PC-3 (cell line): ENCODE data around the gene LYL1. TPM values are rescaled to one million over a fixed set of nuclear protein-coding genes. Genes with fewer than 3 reads are reported as not detected.
A peak's percentile ranks its signal among the peaks of the same experiment; 100 is the strongest.

Source experiments
- ATAC-seq: fragments of 200-7000 bp; cut with Tn5 transposase; 2 replicates; pipeline ENCODE4 v1.9.1; 2020; ENCODE audit warnings: mild to moderate bottlenecking, moderate library complexity
- BruUV-seq: library from RNA; stranded (reverse); fragments of 400-500 nt; replicated peaks from 2 replicates; lab custom pipeline; 2021; lab: Mats Ljungman, UMichigan
- CTCF ChIA-PET: fragments of 300-600 bp; sonication (Branson Sonifier 250); formaldehyde crosslinking; loops from one replicate; lab custom pipeline; 2022; ENCODE audit warnings: antibody characterized with exemption; lab: Charles Lee
- POLR2A ChIA-PET: fragments of 300-600 bp; sonication (Branson Sonifier 250); formaldehyde crosslinking; loops from one replicate; lab custom pipeline; 2022; ENCODE audit warnings: antibody characterized with exemption; ENCODE audit not compliant: unreplicated experiment; lab: Charles Lee
- DNase-seq: peaks from one replicate; pipeline ENCODE4 v3.0.0-alpha.2; 2015
- H2AFZ ChIP-seq: fragments of 300-600 bp; sonication (generic); 2 replicates; pipeline ENCODE4 v1.6.0; 2016; ENCODE audit warnings: antibody characterized with exemption, low read length
- H3F3A ChIP-seq: fragments of 300-600 bp; sonication (generic); one replicate; pipeline ENCODE4 v1.6.0; 2017; ENCODE audit warnings: antibody characterized with exemption, low read length, control low read depth, mild to moderate bottlenecking; ENCODE audit not compliant: unreplicated experiment
- H3K27ac ChIP-seq: fragments of 300-600 bp; sonication (generic); 2 replicates; pipeline ENCODE4 v1.5.1; 2016; ENCODE audit warnings: mild to moderate bottlenecking, low read length
- H3K27me3 ChIP-seq: fragments of 300-600 bp; sonication (generic); 2 replicates; pipeline ENCODE4 v1.6.1; 2016; ENCODE audit warnings: low read length, mixed read lengths
- H3K36me3 ChIP-seq: fragments of 300-600 bp; sonication (generic); 2 replicates; pipeline ENCODE4 v1.6.1; 2016; ENCODE audit warnings: low read depth, mixed run types, low read length, mixed read lengths
- H3K4me1 ChIP-seq: fragments of 300-600 bp; sonication (generic); 2 replicates; pipeline ENCODE4 v1.5.1; 2016; ENCODE audit warnings: low read length; ENCODE audit not compliant: insufficient read depth
- H3K4me2 ChIP-seq: fragments of 300-600 bp; sonication (generic); 2 replicates; pipeline ENCODE4 v1.6.0; 2016; ENCODE audit warnings: low read length
- H3K4me3 ChIP-seq: fragments of 300-600 bp; sonication (generic); 2 replicates; pipeline ENCODE4 v1.5.1; 2016; ENCODE audit warnings: mild to moderate bottlenecking, low read length, mixed read lengths
- H3K79me2 ChIP-seq: fragments of 300-600 bp; sonication (generic); 2 replicates; pipeline ENCODE4 v1.6.1; 2017; ENCODE audit warnings: low read length, mixed read lengths
- H3K9ac ChIP-seq: fragments of 300-600 bp; sonication (generic); 2 replicates; pipeline ENCODE4 v1.6.0; 2016; ENCODE audit warnings: mild to moderate bottlenecking, low read length
- H3K9me2 ChIP-seq: fragments of 300-600 bp; sonication (generic); replicated peaks from 2 replicates; pipeline ENCODE4 v1.6.1; 2016; ENCODE audit warnings: mixed run types, low read length, mixed read lengths
- H3K9me3 ChIP-seq: fragments of 300-600 bp; sonication (generic); 2 replicates; pipeline ENCODE4 v1.6.1; 2016; ENCODE audit warnings: low read length, mixed read lengths
- H4K20me1 ChIP-seq: fragments of 300-600 bp; sonication (generic); 2 replicates; pipeline ENCODE4 v1.6.1; 2016; ENCODE audit warnings: low read length, mixed read lengths
- EZH2 ChIP-seq: fragments of 300-600 bp; sonication (generic); IDR thresholded peaks from one replicate; pipeline ENCODE4 v1.6.1; 2017; ENCODE audit warnings: antibody characterized with exemption, mild to moderate bottlenecking, low read length; ENCODE audit not compliant: unreplicated experiment
- EZH2phosphoT487 ChIP-seq: fragments of 300-600 bp; sonication (generic); IDR thresholded peaks from 2 replicates; pipeline ENCODE4 v1.6.1; 2018; ENCODE audit warnings: mild to moderate bottlenecking, antibody characterized with exemption, low read length, borderline replicate concordance
- intact Hi-C: fragments of 100-400 bp; cut with micrococcal nuclease; formaldehyde crosslinking; loops from 2 replicates; pipeline ENCODE4 v1.9.0; 2023
- total RNA-seq: library from RNA; depleted of rRNA; stranded (reverse); fragments of >200 nt; gene quantifications from 2 replicates; pipeline ENCODE4 v1.2.3, GENCODE V29; 2014
- TF ChIP-seq, protein P1 (sequence below): fragments of 300-600 bp; sonication (generic); conservative IDR thresholded peaks from 2 replicates; pipeline ENCODE4 v1.5.1; 2017; ENCODE audit warnings: antibody characterized with exemption, low read depth, mild to moderate bottlenecking, low read length

Gene LYL1
- total RNA-seq, 1 experiment from 2014 or later, result 3.3 TPM

DNA sequence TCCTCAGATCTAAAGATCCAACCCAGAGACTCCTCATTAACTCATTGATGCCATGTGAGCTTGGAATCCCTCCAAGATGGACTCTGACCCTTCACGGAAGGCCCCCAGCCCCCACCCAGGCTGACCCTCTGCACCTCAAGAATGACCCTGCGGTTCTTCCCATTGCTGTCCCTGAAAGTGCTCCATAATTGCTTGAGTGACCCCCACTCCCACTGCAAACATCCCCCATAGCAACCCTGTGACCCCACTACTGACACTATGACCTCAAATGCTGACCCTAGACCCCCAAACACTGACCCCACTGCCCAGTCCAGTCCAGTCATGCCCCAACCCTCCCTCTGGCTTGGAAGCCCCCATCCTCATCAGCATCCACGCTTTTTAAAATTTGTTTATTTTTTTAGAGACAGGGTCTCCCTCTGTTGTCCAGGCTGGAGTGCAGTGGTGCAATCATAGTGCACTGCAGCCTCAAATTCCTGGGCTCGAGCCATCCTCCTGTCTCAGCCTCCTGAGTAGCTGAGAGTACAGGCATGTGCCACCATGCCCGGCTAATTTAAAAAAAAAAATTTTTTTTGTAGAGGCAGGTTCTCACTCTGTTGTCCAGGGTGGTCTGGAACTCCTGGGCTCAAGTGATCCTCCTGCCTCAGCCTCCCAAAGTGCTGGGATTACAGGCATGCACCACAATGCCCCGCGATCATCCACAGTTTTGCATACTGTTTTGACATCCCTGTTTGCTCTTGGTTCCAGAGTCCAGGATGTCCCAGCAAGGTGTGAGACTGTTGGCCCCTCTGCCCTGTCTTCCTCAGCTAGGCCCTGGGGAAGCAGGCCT, 855 bp downstream of the LYL1 start:
- H3K9ac ChIP-seq, result peak overlapping the region; percentile 31
- no peaks in the 10 kb centered on the region for H3K36me3 ChIP-seq
- H3K79me2 ChIP-seq, result no peaks in the 10 kb centered on the region
- no peaks in the 10 kb centered on the region for H3F3A ChIP-seq
- H2AFZ ChIP-seq, result peak overlapping the region; percentile 69; the same call in 1 of the 2 replicates
- no peaks in the 10 kb centered on the region for H3K27me3 ChIP-seq
- peak overlapping the region; percentile 51; the same call in 1 of the 2 replicates for H3K4me3 ChIP-seq
- no peak overlapping the region for H3K27ac ChIP-seq
- H4K20me1 ChIP-seq, result no peaks in the 10 kb centered on the region
- CTCF ChIA-PET, result interaction anchor here (0.8 to 1.0 kb wide), 2 partner anchors 160 to 488 kb away, joined by 3 to 16 read pairs; no protein-coding TSS in a partner anchor
- intact Hi-C loops, result loop anchor here (5.0 kb wide), 1 partner anchor 50 kb away; the partner anchor contains the start of genes IER2 and STX10
- no peak for DNase-seq
- H3K4me2 ChIP-seq, result peak overlapping the region; percentile 73
- no peaks in the 10 kb centered on the region for H3K9me3 ChIP-seq
- peak; percentile 4 for ATAC-seq
- H3K4me1 ChIP-seq, result peaks cover 13% of the 10 kb centered on the region; the same call in 1 of the 2 replicates
- POLR2A ChIA-PET, result no interaction called here
- no peaks in the 10 kb centered on the region for H3K9me2 ChIP-seq
- TF ChIP-seq EZH2phosphoT487 (no peak), EZH2 (no peak)
- TF ChIP-seq, protein P1, sequence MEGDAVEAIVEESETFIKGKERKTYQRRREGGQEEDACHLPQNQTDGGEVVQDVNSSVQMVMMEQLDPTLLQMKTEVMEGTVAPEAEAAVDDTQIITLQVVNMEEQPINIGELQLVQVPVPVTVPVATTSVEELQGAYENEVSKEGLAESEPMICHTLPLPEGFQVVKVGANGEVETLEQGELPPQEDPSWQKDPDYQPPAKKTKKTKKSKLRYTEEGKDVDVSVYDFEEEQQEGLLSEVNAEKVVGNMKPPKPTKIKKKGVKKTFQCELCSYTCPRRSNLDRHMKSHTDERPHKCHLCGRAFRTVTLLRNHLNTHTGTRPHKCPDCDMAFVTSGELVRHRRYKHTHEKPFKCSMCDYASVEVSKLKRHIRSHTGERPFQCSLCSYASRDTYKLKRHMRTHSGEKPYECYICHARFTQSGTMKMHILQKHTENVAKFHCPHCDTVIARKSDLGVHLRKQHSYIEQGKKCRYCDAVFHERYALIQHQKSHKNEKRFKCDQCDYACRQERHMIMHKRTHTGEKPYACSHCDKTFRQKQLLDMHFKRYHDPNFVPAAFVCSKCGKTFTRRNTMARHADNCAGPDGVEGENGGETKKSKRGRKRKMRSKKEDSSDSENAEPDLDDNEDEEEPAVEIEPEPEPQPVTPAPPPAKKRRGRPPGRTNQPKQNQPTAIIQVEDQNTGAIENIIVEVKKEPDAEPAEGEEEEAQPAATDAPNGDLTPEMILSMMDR, result no peak
- BruUV-seq, result no TSS peak

DNA sequence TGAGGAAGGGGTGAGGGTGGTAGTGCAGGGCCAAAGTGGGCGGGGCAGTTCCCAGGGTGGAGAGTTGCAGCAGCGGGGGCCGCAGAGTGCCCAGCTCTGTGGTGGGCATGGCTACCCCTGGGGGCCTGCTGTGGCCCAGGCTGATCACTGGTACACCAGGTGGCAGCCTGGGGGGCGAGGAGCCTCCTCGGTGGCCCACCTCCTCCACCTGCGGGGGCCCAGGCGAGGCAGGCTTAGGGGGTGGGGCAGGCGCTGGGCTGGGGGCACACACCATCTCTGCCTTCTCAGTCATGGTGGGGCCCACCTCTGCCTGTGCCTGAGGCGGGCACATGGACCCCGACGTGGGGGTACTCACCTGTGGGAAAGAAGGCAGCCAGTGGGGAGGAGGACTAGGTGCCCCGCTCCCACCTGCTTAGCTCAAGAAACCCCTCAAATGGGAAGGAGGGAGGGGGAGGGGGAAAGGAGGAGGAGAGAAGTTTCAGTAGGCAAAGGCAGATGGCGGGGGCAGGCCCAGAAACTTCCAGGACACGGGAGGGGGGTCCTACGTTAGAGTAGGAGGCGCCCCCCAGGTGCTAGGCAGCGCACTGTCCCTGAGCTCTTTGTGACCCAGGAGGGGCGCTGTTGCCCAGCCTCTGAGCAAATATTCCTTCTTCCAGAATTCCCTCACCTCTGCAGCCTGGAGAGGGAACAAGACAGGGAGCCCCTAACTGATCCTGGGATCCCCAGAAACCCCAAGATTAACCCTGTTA, 1.6 kb downstream of the LYL1 start:
- Histone ChIP-seq H3K9ac (no peak overlapping the region), H3K4me2 (no peak overlapping the region), H3K36me3 (no peaks in the 10 kb centered on the region), H3K79me2 (no peaks in the 10 kb centered on the region), H3K9me3 (no peaks in the 10 kb centered on the region), H3K27me3 (no peaks in the 10 kb centered on the region), H2AFZ (no peak overlapping the region), H3K9me2 (no peaks in the 10 kb centered on the region), H4K20me1 (no peaks in the 10 kb centered on the region), H3K27ac (no peak overlapping the region), H3K4me3 (no peak overlapping the region), H3K4me1 (peaks cover 13% of the 10 kb centered on the region; the same call in 1 of the 2 replicates), H3F3A (no peaks in the 10 kb centered on the region)
- CTCF ChIA-PET, result interaction anchor here (0.7 to 1.0 kb wide), 3 partner anchors 161 to 488 kb away, joined by 3 to 16 read pairs (median 6); no protein-coding TSS in a partner anchor
- BruUV-seq, result no TSS peak
- ATAC-seq (no peak), DNase-seq (peak; percentile 47)
- intact Hi-C loops, result loop anchor here (5.0 kb wide), 1 partner anchor 51 kb away; the partner anchor contains the start of genes IER2 and STX10
- POLR2A ChIA-PET, result no interaction called here
- no peak for TF ChIP-seq EZH2phosphoT487
- TF ChIP-seq, protein P1, result peak; percentile 67
